HFFc6 (cell line): ENCODE results near the gene KRTAP19-4. TPM values are rescaled to one million over a fixed set of nuclear protein-coding genes. Genes with fewer than 3 reads are reported as not detected.

Experiments used
- DNase-seq: peaks from one replicate; pipeline ENCODE4 v3.0.0-alpha.2; 2018
- H3K27ac Mint-ChIP-seq: 2 replicates; pipeline ENCODE4 v1.8.0; 2020; ENCODE audit warnings: mild to moderate bottlenecking, mixed read lengths
- H3K27me3 Mint-ChIP-seq: 2 replicates; pipeline ENCODE4 v1.8.0; 2021; ENCODE audit warnings: mild to moderate bottlenecking, moderate library complexity, mixed read lengths; ENCODE audit not compliant: insufficient read depth
- H3K36me3 Mint-ChIP-seq: 2 replicates; pipeline ENCODE4 v1.8.0; 2021; ENCODE audit warnings: low read depth, mixed read lengths
- H3K4me1 Mint-ChIP-seq: 2 replicates; pipeline ENCODE4 v1.8.0; 2020; ENCODE audit warnings: low read depth, mixed read lengths
- H3K4me3 Mint-ChIP-seq: 2 replicates; pipeline ENCODE4 v1.8.0; 2020; ENCODE audit warnings: mild to moderate bottlenecking, moderate library complexity, mixed read lengths
- H3K9me3 Mint-ChIP-seq: 2 replicates; pipeline ENCODE4 v1.8.0; 2020; ENCODE audit warnings: mild to moderate bottlenecking, mixed read lengths
- total RNA-seq, 6 experiments: library from RNA; stranded (reverse); fragmentation: NEBNext Ultra II Directional; extraction: Animal tissue kit (Norgen Biotek cat#: 25700); gene quantifications; 2 replicates in 1 of 6; 3 replicates in 5 of 6; pipeline ENCODE4 v1.2.3, GENCODE V29; 2021
- TF ChIP-seq, protein P1 (sequence below): fragments of 200-600 bp; sonication (generic); IDR thresholded peaks from 2 replicates; pipeline ENCODE4 v1.5.0; 2021; ENCODE audit warnings: antibody characterized with exemption, mild to moderate bottlenecking

Gene KRTAP19-4
- total RNA-seq, 6 experiments from 2014 or later = not detected

DNA sequence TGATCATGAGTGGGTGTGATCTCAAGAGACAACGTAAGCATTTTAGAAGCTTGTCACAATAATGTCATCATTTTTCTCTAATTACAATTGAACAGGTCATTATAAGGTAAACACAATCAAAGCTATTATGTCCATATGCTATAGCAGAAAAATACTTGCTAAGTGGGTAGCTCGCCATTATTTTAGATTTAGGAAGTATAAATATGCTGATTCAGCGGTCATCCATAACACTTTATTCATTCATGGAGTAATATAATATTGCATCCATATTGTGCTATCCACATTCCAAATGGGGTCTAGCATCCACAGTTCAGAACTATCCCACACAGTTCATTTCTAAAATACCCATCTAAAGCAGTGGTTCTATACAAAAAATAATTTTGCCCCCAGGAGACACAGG is 48.5 kb downstream of the KRTAP19-4 start:
- TF ChIP-seq, protein P1, sequence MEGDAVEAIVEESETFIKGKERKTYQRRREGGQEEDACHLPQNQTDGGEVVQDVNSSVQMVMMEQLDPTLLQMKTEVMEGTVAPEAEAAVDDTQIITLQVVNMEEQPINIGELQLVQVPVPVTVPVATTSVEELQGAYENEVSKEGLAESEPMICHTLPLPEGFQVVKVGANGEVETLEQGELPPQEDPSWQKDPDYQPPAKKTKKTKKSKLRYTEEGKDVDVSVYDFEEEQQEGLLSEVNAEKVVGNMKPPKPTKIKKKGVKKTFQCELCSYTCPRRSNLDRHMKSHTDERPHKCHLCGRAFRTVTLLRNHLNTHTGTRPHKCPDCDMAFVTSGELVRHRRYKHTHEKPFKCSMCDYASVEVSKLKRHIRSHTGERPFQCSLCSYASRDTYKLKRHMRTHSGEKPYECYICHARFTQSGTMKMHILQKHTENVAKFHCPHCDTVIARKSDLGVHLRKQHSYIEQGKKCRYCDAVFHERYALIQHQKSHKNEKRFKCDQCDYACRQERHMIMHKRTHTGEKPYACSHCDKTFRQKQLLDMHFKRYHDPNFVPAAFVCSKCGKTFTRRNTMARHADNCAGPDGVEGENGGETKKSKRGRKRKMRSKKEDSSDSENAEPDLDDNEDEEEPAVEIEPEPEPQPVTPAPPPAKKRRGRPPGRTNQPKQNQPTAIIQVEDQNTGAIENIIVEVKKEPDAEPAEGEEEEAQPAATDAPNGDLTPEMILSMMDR = no peak
- H3K27ac Mint-ChIP-seq = no peak overlapping the region
- no peaks in the 10 kb centered on the region for H3K4me1 Mint-ChIP-seq
- no peak overlapping the region for H3K4me3 Mint-ChIP-seq
- no peaks in the 10 kb centered on the region for H3K36me3 Mint-ChIP-seq
- no peaks in the 10 kb centered on the region for H3K27me3 Mint-ChIP-seq
- peaks cover 38% of the 10 kb centered on the region for H3K9me3 Mint-ChIP-seq
- DNase-seq = no peak

GRCh38 chr21:30447056-30447455 is 49.9 kb downstream of the KRTAP19-4 start:
- no peak for DNase-seq
- Mint-ChIP-seq H3K4me3 (no peak overlapping the region), H3K4me1 (no peaks in the 10 kb centered on the region), H3K36me3 (no peaks in the 10 kb centered on the region), H3K27me3 (no peaks in the 10 kb centered on the region), H3K9me3 (peaks cover 40% of the 10 kb centered on the region), H3K27ac (no peak overlapping the region)
- TF ChIP-seq, protein P1 = no peak

Other genes starting within 250 kb of the KRTAP19-4 start
- gene KRTAP24-1, start 214.2 kb downstream of the KRTAP19-4 start, total RNA-seq = not detected
- not detected for gene KRTAP25-1, start 207.7 kb downstream of the KRTAP19-4 start, total RNA-seq
- not detected for gene KRTAP26-1, start 176.8 kb downstream of the KRTAP19-4 start, total RNA-seq
- gene KRTAP27-1, start 159.5 kb downstream of the KRTAP19-4 start, total RNA-seq = not detected
- gene KRTAP23-1, start 148.6 kb downstream of the KRTAP19-4 start, total RNA-seq = not detected
- gene KRTAP13-2, start 124.9 kb downstream of the KRTAP19-4 start, total RNA-seq = not detected
- gene KRTAP13-1, start 101.1 kb downstream of the KRTAP19-4 start, total RNA-seq = not detected
- not detected for gene KRTAP13-3, start 71.2 kb downstream of the KRTAP19-4 start, total RNA-seq
- not detected for gene KRTAP13-4, start 66.9 kb downstream of the KRTAP19-4 start, total RNA-seq
- gene KRTAP15-1, start 56.9 kb downstream of the KRTAP19-4 start, total RNA-seq = not detected
- not detected for gene KRTAP19-1, start 16.8 kb downstream of the KRTAP19-4 start, total RNA-seq
- not detected for gene KRTAP19-2, start 9.7 kb downstream of the KRTAP19-4 start, total RNA-seq
- gene KRTAP19-3, start 5.2 kb downstream of the KRTAP19-4 start, total RNA-seq = not detected
- not detected for gene KRTAP19-5, start 5.0 kb upstream of the KRTAP19-4 start, total RNA-seq
- not detected for gene KRTAP19-6, start 44.7 kb upstream of the KRTAP19-4 start, total RNA-seq
- gene KRTAP19-7, start 64.1 kb upstream of the KRTAP19-4 start, total RNA-seq = not detected
- gene KRTAP22-2, start 93.2 kb upstream of the KRTAP19-4 start, total RNA-seq = not detected
- gene KRTAP6-3, start 95.3 kb upstream of the KRTAP19-4 start, total RNA-seq = not detected
- not detected for gene KRTAP6-2, start 101.7 kb upstream of the KRTAP19-4 start, total RNA-seq
- gene KRTAP22-1, start 103.9 kb upstream of the KRTAP19-4 start, total RNA-seq = not detected
- gene KRTAP6-1, start 116.8 kb upstream of the KRTAP19-4 start, total RNA-seq = not detected
- gene KRTAP20-1, start 119.3 kb upstream of the KRTAP19-4 start, total RNA-seq = not detected
- not detected for gene KRTAP20-4, start 123.5 kb upstream of the KRTAP19-4 start, total RNA-seq
- not detected for gene KRTAP20-2, start 138.0 kb upstream of the KRTAP19-4 start, total RNA-seq
- not detected for gene KRTAP20-3, start 145.7 kb upstream of the KRTAP19-4 start, total RNA-seq
- not detected for gene KRTAP21-3, start 221.6 kb upstream of the KRTAP19-4 start, total RNA-seq